Measurements from ENCODE around the gene SULT1A1. TPM values are rescaled to one million over a fixed set of nuclear protein-coding genes. Genes with fewer than 3 reads are reported as not detected.
"Not testable (repeated sequence)": the region's sequence is repeated elsewhere in the genome, so short reads cannot be mapped to it uniquely, and the experiment has no call there.

The SULT1A1 gene
- total RNA-seq, 2 experiments from 2014 or later = 15.6 to 17.4 TPM

- intact Hi-C loops (cut with micrococcal nuclease) = no loop called here
- no peaks in the 10 kb centered on the region for H3K27me3 Mint-ChIP-seq
- no peaks in the 10 kb centered on the region for H3K36me3 Mint-ChIP-seq (ENCODE audit: low read depth)
- DNase-seq = no peak
- no peaks in the 10 kb centered on the region for H3K9me3 Mint-ChIP-seq
- ChIA-PET POLR2A (no interaction called here), CTCF (no interaction called here)
- ATAC-seq = no peak
- H3K4me1 Mint-ChIP-seq (ENCODE audit: low read depth) = peaks cover 3% of the 10 kb centered on the region
- no peak for TF ChIP-seq CTCF (IDR thresholded peaks at IDR 0.05)
- H3K27ac Mint-ChIP-seq = no peak within 1 kb of the TSS
- H3K4me3 Mint-ChIP-seq = no peak within 1 kb of the TSS
These were observed 12.8 kb downstream of the SULT1A1 start, which contains the start of gene SULT1A2 for GRCh38 chr16:28596840-28597691. SULT1A2 (minus strand) TSS chr16:28597050; CDS start chr16:28595930, 1,120 bp downstream.

- Mint-ChIP-seq H3K9me3 (no peaks in the 10 kb centered on the region), H3K27ac (no peak overlapping the region), H3K27me3 (no peaks in the 10 kb centered on the region), H3K4me1 (ENCODE audit: low read depth) (peaks cover 3% of the 10 kb centered on the region), H3K36me3 (ENCODE audit: low read depth) (no peaks in the 10 kb centered on the region), H3K4me3 (no peak overlapping the region)
- POLR2A ChIA-PET = no interaction called here
- ATAC-seq (no peak), DNase-seq (no peak)
- TF ChIP-seq CTCF (IDR thresholded peaks at IDR 0.05) = no peak
- intact Hi-C loops (cut with micrococcal nuclease) = no loop called here
- CTCF ChIA-PET = no interaction called here
These were observed 13.7 kb downstream of the SULT1A1 start for GRCh38 chr16:28596115-28596630.

GRCh38 chr16:28595451-28595850 lies 14.4 kb downstream of the SULT1A1 start:
- H3K27ac Mint-ChIP-seq; H3K27me3 Mint-ChIP-seq; H3K36me3 Mint-ChIP-seq (ENCODE audit: low read depth); intact Hi-C loops (cut with micrococcal nuclease); H3K4me3 Mint-ChIP-seq; H3K9me3 Mint-ChIP-seq; DNase-seq; CTCF ChIA-PET; ATAC-seq; POLR2A ChIA-PET; H3K4me1 Mint-ChIP-seq (ENCODE audit: low read depth): not testable (repeated sequence)

- H3K4me3 Mint-ChIP-seq = no peak overlapping the region
- H3K27me3 Mint-ChIP-seq = no peaks in the 10 kb centered on the region
- TF ChIP-seq CTCF (IDR thresholded peaks at IDR 0.05) = no peak
- H3K9me3 Mint-ChIP-seq = no peaks in the 10 kb centered on the region
- peaks cover 3% of the 10 kb centered on the region for H3K4me1 Mint-ChIP-seq (ENCODE audit: low read depth)
- ChIA-PET CTCF (no interaction called here), POLR2A (interaction anchor here (0.5 to 1.1 kb wide), 3 partner anchors 12 to 1278 kb away, joined by 3 read pairs; no protein-coding TSS in a partner anchor)
- DNase-seq = no peak
- no peak overlapping the region for H3K27ac Mint-ChIP-seq
- peaks cover 5% of the 10 kb centered on the region for H3K36me3 Mint-ChIP-seq (ENCODE audit: low read depth)
- ATAC-seq = no peak
- intact Hi-C loops (cut with micrococcal nuclease) = no loop called here
These were observed 16.8 kb downstream of the SULT1A1 start for GRCh38 chr16:28592979-28593553.

GRCh38 chr16:28592511-28592910 lies 17.3 kb downstream of the SULT1A1 start:
- POLR2A ChIA-PET = interaction anchor here (1.1 kb wide), 1 partner anchor 26 kb away, joined by 3 read pairs; no protein-coding TSS in a partner anchor

More at GRCh38 chr16:28592511-28592910, 17.3 kb downstream of the SULT1A1 start:
- peaks cover 5% of the 10 kb centered on the region for H3K36me3 Mint-ChIP-seq (ENCODE audit: low read depth)
- DNase-seq (no peak), ATAC-seq (no peak)
- no peak overlapping the region for H3K4me3 Mint-ChIP-seq
- no peaks in the 10 kb centered on the region for H3K27me3 Mint-ChIP-seq
- CTCF ChIA-PET = no interaction called here
- H3K4me1 Mint-ChIP-seq (ENCODE audit: low read depth) = peaks cover 3% of the 10 kb centered on the region
- no peak overlapping the region for H3K27ac Mint-ChIP-seq
- no peak for TF ChIP-seq CTCF (IDR thresholded peaks at IDR 0.05)
- intact Hi-C loops (cut with micrococcal nuclease) = no loop called here
- H3K9me3 Mint-ChIP-seq = no peaks in the 10 kb centered on the region
